H1 (cell line): ENCODE measurements around the gene PDE6B. TPM values are rescaled to one million over a fixed set of nuclear protein-coding genes. Genes with fewer than 3 reads are reported as not detected.

Experiments used
- CBX5 ChIP-seq: fragments of 300-800, 300-1000 bp; sonication (generic); IDR thresholded peaks from 2 replicates; pipeline ENCODE4 v1.7.1; 2016; ENCODE audit warnings: antibody characterized with exemption, low read length, low read depth
- CREB1 ChIP-seq: IDR thresholded peaks from 2 replicates; pipeline ENCODE4 v1.6.1; 2012; ENCODE audit warnings: inconsistent platforms
- EP300 ChIP-seq, 2 experiments: IDR thresholded peaks; 1 replicate in 1 of 2; 2 replicates in 1 of 2; pipeline ENCODE4 v1.6.1; 2011 to 2012; ENCODE audit warnings: low read depth in 2 of 2, low read length in 2 of 2, mild to moderate bottlenecking in 2 of 2, borderline replicate concordance in 1 of 2, inconsistent platforms in 1 of 2, moderate library complexity in 1 of 2
- RAD21 ChIP-seq, 2 experiments: IDR thresholded peaks in 1 of 2; conservative IDR thresholded peaks in 1 of 2; 2 replicates each; pipeline ENCODE4 v1.6.1; 2011; ENCODE audit warnings: low read depth in 2 of 2, low read length in 2 of 2, improper control_type of control experiment in 1 of 2, inconsistent platforms in 1 of 2, mild to moderate bottlenecking in 1 of 2, moderate library complexity in 1 of 2
- SRF ChIP-seq: IDR thresholded peaks from 2 replicates; pipeline ENCODE4 v1.6.1; 2011; ENCODE audit warnings: mild to moderate bottlenecking, low read depth, low read length, moderate library complexity
- TEAD4 ChIP-seq: IDR thresholded peaks from 2 replicates; pipeline ENCODE4 v1.6.1; 2012; ENCODE audit warnings: low read depth, low read length, inconsistent platforms, mixed read lengths
- ZNF274 ChIP-seq: IDR thresholded peaks from 2 replicates; pipeline ENCODE4 v1.7.0; 2012; ENCODE audit warnings: low read length, borderline replicate concordance; ENCODE audit errors: extremely low read depth
- polyA plus RNA-seq, 7 experiments: library from polyadenylated mRNA; depleted of rRNA in 3 of 7; stranded (reverse) in 5 of 7; unstranded in 2 of 7; fragments of >200 nt in 5 of 7; fragments of 200-250 nt in 2 of 7; gene quantifications; 1 replicate in 5 of 7; 2 replicates in 1 of 7; 4 replicates in 1 of 7; pipeline versions ENCODE4 v1.2.1 to v1.2.3, GENCODE V29; 2011 to 2013; ENCODE audit warnings: missing spikeins in 2 of 7, mixed read lengths in 2 of 7
- total RNA-seq: library from RNA; stranded (reverse); fragmentation: NEBNext Ultra II Directional; extraction: Animal tissue kit (Norgen Biotek cat#: 25700); gene quantifications from 2 replicates; pipeline ENCODE4 v1.2.1, GENCODE V29; 2021
- TF ChIP-seq, protein P1 (sequence below): fragments of 300-600 bp; sonication (generic); IDR thresholded peaks from 2 replicates; pipeline ENCODE4 v1.7.1; 2012; ENCODE audit warnings: low read length, moderate library complexity, mild to moderate bottlenecking, inconsistent platforms; ENCODE audit not compliant: insufficient replicate concordance
- TF ChIP-seq, protein P2 (sequence below), 3 experiments: IDR thresholded peaks; 1 replicate in 2 of 3; 2 replicates in 1 of 3; pipeline versions ENCODE4 v1.5.1 to v1.6.1; 2011; ENCODE audit warnings: low read length in 3 of 3, mild to moderate bottlenecking in 3 of 3, inconsistent platforms in 2 of 3, low read depth in 1 of 3, moderate library complexity in 1 of 3; ENCODE audit not compliant: insufficient read depth in 1 of 3; ENCODE audit errors: control extremely low read depth in 1 of 3

PDE6B gene
- total and polyA plus RNA-seq, 2 of the 8 experiments (the other 6 are each of a cell fraction or from before 2014, with no cell fraction given), result 4.1 to 8.4 TPM

DNA sequence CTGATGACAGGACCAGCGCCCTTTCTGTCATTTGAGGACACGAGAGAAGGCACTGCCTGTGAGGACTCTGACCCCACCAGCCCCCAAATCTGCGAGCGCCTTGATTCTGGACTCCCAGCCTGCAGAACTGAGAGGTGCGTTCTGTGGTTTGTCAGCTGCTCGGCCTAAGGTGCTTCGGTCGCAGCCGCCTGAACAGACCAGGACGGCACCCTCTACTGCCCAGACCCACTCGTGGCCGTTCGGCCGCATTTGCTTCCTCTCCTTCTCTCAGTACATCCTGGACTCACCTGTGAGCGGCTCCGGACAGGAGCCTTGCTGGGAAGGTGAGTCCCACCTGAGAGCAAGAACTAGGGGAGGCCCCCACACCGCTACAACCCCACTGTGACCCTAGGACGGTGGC is 88.7 kb downstream of the PDE6B start (continued):
- TF ChIP-seq, protein P1, sequence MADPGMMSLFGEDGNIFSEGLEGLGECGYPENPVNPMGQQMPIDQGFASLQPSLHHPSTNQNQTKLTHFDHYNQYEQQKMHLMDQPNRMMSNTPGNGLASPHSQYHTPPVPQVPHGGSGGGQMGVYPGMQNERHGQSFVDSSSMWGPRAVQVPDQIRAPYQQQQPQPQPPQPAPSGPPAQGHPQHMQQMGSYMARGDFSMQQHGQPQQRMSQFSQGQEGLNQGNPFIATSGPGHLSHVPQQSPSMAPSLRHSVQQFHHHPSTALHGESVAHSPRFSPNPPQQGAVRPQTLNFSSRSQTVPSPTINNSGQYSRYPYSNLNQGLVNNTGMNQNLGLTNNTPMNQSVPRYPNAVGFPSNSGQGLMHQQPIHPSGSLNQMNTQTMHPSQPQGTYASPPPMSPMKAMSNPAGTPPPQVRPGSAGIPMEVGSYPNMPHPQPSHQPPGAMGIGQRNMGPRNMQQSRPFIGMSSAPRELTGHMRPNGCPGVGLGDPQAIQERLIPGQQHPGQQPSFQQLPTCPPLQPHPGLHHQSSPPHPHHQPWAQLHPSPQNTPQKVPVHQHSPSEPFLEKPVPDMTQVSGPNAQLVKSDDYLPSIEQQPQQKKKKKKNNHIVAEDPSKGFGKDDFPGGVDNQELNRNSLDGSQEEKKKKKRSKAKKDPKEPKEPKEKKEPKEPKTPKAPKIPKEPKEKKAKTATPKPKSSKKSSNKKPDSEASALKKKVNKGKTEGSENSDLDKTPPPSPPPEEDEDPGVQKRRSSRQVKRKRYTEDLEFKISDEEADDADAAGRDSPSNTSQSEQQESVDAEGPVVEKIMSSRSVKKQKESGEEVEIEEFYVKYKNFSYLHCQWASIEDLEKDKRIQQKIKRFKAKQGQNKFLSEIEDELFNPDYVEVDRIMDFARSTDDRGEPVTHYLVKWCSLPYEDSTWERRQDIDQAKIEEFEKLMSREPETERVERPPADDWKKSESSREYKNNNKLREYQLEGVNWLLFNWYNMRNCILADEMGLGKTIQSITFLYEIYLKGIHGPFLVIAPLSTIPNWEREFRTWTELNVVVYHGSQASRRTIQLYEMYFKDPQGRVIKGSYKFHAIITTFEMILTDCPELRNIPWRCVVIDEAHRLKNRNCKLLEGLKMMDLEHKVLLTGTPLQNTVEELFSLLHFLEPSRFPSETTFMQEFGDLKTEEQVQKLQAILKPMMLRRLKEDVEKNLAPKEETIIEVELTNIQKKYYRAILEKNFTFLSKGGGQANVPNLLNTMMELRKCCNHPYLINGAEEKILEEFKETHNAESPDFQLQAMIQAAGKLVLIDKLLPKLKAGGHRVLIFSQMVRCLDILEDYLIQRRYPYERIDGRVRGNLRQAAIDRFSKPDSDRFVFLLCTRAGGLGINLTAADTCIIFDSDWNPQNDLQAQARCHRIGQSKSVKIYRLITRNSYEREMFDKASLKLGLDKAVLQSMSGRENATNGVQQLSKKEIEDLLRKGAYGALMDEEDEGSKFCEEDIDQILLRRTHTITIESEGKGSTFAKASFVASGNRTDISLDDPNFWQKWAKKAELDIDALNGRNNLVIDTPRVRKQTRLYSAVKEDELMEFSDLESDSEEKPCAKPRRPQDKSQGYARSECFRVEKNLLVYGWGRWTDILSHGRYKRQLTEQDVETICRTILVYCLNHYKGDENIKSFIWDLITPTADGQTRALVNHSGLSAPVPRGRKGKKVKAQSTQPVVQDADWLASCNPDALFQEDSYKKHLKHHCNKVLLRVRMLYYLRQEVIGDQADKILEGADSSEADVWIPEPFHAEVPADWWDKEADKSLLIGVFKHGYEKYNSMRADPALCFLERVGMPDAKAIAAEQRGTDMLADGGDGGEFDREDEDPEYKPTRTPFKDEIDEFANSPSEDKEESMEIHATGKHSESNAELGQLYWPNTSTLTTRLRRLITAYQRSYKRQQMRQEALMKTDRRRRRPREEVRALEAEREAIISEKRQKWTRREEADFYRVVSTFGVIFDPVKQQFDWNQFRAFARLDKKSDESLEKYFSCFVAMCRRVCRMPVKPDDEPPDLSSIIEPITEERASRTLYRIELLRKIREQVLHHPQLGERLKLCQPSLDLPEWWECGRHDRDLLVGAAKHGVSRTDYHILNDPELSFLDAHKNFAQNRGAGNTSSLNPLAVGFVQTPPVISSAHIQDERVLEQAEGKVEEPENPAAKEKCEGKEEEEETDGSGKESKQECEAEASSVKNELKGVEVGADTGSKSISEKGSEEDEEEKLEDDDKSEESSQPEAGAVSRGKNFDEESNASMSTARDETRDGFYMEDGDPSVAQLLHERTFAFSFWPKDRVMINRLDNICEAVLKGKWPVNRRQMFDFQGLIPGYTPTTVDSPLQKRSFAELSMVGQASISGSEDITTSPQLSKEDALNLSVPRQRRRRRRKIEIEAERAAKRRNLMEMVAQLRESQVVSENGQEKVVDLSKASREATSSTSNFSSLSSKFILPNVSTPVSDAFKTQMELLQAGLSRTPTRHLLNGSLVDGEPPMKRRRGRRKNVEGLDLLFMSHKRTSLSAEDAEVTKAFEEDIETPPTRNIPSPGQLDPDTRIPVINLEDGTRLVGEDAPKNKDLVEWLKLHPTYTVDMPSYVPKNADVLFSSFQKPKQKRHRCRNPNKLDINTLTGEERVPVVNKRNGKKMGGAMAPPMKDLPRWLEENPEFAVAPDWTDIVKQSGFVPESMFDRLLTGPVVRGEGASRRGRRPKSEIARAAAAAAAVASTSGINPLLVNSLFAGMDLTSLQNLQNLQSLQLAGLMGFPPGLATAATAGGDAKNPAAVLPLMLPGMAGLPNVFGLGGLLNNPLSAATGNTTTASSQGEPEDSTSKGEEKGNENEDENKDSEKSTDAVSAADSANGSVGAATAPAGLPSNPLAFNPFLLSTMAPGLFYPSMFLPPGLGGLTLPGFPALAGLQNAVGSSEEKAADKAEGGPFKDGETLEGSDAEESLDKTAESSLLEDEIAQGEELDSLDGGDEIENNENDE, result no peak
- TF ChIP-seq CBX5, result no peak
- TF ChIP-seq TEAD4, result no peak
- TF ChIP-seq RAD21 (IDR thresholded peaks at IDR 0.05 in 1 of 2, conservative IDR thresholded peaks at IDR 0.05 in 1 of 2; ENCODE audit: low read depth in 2 of 2, low read length in 2 of 2), result no peak
- no peak for TF ChIP-seq SRF
- no peak for TF ChIP-seq ZNF274
- no peak for TF ChIP-seq EP300 (IDR thresholded peaks at IDR 0.05; ENCODE audit: borderline replicate concordance in 1 of 2, low read depth in 2 of 2, low read length in 2 of 2)
- TF ChIP-seq CREB1, result no peak
- TF ChIP-seq, protein P2, sequence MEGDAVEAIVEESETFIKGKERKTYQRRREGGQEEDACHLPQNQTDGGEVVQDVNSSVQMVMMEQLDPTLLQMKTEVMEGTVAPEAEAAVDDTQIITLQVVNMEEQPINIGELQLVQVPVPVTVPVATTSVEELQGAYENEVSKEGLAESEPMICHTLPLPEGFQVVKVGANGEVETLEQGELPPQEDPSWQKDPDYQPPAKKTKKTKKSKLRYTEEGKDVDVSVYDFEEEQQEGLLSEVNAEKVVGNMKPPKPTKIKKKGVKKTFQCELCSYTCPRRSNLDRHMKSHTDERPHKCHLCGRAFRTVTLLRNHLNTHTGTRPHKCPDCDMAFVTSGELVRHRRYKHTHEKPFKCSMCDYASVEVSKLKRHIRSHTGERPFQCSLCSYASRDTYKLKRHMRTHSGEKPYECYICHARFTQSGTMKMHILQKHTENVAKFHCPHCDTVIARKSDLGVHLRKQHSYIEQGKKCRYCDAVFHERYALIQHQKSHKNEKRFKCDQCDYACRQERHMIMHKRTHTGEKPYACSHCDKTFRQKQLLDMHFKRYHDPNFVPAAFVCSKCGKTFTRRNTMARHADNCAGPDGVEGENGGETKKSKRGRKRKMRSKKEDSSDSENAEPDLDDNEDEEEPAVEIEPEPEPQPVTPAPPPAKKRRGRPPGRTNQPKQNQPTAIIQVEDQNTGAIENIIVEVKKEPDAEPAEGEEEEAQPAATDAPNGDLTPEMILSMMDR (IDR thresholded peaks at IDR 0.05; ENCODE audit: control extremely low read depth in 1 of 3, insufficient read depth in 1 of 3, low read depth in 1 of 3, low read length in 3 of 3), result no peak
